SU-DHL-6 (cell line): ENCODE results near the gene PLXND1.

Experiments used
- EZH2phosphoT487 ChIP-seq: fragments of 200-600 bp; sonication (generic), shearing (Covaris generic); conservative IDR thresholded peaks from 2 replicates; pipeline ENCODE4 v1.6.1; 2018; ENCODE audit warnings: mild to moderate bottlenecking, antibody characterized with exemption, low read length, moderate library complexity, mixed read lengths
- TF ChIP-seq, protein P1 (sequence below): fragments of 200-600 bp; sonication (generic); IDR thresholded peaks from one replicate; pipeline ENCODE4 v1.5.1; 2017; ENCODE audit warnings: antibody characterized with exemption, mild to moderate bottlenecking, low read length, moderate library complexity; ENCODE audit not compliant: insufficient read depth, poor library complexity, severe bottlenecking

DNA sequence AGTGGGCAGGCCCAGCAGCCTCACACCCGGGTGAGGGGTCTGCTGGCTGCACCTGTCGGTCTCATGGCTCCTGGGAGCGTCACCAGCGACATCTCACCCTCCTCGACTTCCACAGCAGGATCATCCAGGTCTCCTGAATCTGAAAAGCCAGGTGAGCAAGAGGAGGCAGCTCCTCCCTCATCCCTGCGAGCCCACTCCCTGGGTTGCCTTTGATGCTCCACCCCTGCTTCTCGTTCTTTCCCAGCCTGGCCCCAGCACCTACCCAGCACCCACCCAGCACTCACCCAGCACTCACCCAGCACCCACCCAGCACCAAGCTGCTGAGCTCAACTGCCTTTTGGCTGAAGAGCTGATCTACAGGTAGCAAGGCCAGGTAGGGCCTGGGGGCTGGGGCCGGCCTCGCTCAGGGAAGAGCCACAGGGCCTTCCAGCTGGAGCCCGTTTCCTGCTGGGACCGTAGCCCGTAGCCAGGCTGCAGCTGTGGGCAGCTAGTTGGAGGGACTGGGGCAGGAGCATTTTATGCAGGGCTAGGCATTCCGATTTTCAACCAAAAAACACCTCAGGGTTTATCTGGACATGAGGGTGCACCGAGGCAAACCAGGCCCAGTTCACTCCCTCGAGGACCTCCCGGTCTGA is 63.2 kb downstream of the PLXND1 start, which contains the start of gene H1-8:
- TF ChIP-seq, protein P1, sequence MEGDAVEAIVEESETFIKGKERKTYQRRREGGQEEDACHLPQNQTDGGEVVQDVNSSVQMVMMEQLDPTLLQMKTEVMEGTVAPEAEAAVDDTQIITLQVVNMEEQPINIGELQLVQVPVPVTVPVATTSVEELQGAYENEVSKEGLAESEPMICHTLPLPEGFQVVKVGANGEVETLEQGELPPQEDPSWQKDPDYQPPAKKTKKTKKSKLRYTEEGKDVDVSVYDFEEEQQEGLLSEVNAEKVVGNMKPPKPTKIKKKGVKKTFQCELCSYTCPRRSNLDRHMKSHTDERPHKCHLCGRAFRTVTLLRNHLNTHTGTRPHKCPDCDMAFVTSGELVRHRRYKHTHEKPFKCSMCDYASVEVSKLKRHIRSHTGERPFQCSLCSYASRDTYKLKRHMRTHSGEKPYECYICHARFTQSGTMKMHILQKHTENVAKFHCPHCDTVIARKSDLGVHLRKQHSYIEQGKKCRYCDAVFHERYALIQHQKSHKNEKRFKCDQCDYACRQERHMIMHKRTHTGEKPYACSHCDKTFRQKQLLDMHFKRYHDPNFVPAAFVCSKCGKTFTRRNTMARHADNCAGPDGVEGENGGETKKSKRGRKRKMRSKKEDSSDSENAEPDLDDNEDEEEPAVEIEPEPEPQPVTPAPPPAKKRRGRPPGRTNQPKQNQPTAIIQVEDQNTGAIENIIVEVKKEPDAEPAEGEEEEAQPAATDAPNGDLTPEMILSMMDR: no peak
- no peak for TF ChIP-seq EZH2phosphoT487
